Measurements from ENCODE around the gene POC1A. TPM values are rescaled to one million over a fixed set of nuclear protein-coding genes. Genes with fewer than 3 reads are reported as not detected.
"Not testable (repeated sequence)": the region's sequence is repeated elsewhere in the genome, so short reads cannot be mapped to it uniquely, and the experiment has no call there.

POC1A gene
- total RNA-seq, 2 experiments from 2014 or later, result 23.4 to 26.1 TPM

DNA sequence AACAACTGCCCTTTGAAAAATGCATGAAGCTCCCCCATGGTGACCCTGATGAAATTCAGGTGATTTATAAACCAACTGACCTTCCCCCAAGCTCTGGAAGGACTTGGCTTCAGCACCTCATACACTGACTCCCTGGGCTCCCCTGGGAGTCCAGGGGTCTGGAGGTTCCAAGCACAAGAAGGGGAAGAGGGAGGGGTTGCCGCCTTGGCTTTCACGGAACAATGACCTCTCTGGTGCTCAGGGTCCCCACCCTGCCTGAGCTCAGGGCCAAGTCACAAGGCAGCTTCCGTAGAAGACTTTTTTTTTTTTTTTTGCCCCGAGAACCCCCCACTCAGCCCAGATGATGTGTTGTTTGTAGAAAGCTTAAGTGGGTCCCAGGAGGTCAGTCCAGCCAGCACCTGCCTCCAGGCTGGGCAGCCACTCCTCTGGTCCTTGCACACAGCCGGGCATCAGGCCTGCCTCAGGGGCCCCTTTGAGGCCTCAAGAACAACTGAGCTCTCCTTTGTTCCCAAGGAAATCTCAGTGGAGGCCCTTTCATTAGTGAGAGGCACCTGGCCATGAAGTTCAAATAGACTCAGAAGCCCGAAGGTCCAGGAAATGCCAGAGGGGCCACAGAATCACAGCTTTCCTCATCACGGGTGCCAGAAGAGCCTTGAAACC, 29.7 kb upstream of the POC1A start:
- DNase-seq (no peak), ATAC-seq (no peak)
- H3K27me3 Mint-ChIP-seq, result no peaks in the 10 kb centered on the region
- ChIA-PET CTCF (interaction anchor here (0.6 kb wide), 2 partner anchors 10 to 31 kb away, joined by 3 read pairs; no protein-coding TSS in a partner anchor), POLR2A (interaction anchor here (0.5 to 0.6 kb wide), 2 partner anchors 13 to 266 kb away, joined by 3 to 12 read pairs; no protein-coding TSS in a partner anchor)
- H3K36me3 Mint-ChIP-seq (ENCODE audit: low read depth), result no peaks in the 10 kb centered on the region
- H3K27ac Mint-ChIP-seq, result no peak overlapping the region
- no peak overlapping the region for H3K4me3 Mint-ChIP-seq
- no peaks in the 10 kb centered on the region for H3K9me3 Mint-ChIP-seq (ENCODE audit: low read depth)
- intact Hi-C loops (cut with DNase I, micrococcal nuclease), result no loop called here
- H3K4me1 Mint-ChIP-seq, result no peaks in the 10 kb centered on the region

- ATAC-seq (no peak), DNase-seq (no peak)
- Mint-ChIP-seq H3K27me3 (no peaks in the 10 kb centered on the region), H3K36me3 (ENCODE audit: low read depth) (no peaks in the 10 kb centered on the region), H3K27ac (no peak overlapping the region), H3K4me3 (no peak overlapping the region), H3K9me3 (ENCODE audit: low read depth) (no peaks in the 10 kb centered on the region), H3K4me1 (no peaks in the 10 kb centered on the region)
- ChIA-PET CTCF (interaction anchor here (0.6 to 0.7 kb wide), 2 partner anchors 123 to 275 kb away, joined by 3 read pairs; no protein-coding TSS in a partner anchor), POLR2A (no interaction called here)
- intact Hi-C loops (cut with DNase I, micrococcal nuclease), result no loop called here
Observed at GRCh38 chr3:52182691-52183090, 28.5 kb upstream of the POC1A start.

DNA sequence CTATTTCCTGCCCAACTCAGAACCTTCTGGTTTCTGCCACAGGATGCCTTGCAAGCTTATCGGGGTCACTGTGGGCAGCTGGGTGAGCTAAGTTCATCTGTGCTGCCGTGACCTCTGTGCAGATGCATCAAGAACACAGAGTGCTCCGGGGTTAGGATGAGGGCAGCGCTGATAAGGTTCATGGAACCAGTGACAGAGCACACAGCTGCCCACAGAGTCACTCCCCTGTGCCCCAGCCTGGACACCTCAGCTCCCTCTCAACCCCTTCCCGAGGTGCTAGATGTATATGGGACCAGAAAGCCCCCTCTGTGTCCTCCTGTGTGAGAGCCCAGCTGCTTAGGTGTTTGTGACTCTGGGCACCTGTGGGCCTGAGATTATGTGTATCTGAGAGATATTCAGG, 28.0 kb upstream of the POC1A start:
- ChIA-PET CTCF (interaction anchor here (0.7 to 1.2 kb wide), 3 partner anchors 22 to 123 kb away, joined by 3 read pairs; partner anchors contain the start of gene POC1A), POLR2A (no interaction called here)
- DNase-seq, result no peak
- Mint-ChIP-seq H3K36me3 (ENCODE audit: low read depth) (no peaks in the 10 kb centered on the region), H3K4me1 (no peaks in the 10 kb centered on the region), H3K27me3 (no peaks in the 10 kb centered on the region), H3K27ac (no peak overlapping the region), H3K4me3 (no peak overlapping the region), H3K9me3 (ENCODE audit: low read depth) (no peaks in the 10 kb centered on the region)
- ATAC-seq, result no peak
- intact Hi-C loops (cut with DNase I, micrococcal nuclease), result no loop called here

DNA sequence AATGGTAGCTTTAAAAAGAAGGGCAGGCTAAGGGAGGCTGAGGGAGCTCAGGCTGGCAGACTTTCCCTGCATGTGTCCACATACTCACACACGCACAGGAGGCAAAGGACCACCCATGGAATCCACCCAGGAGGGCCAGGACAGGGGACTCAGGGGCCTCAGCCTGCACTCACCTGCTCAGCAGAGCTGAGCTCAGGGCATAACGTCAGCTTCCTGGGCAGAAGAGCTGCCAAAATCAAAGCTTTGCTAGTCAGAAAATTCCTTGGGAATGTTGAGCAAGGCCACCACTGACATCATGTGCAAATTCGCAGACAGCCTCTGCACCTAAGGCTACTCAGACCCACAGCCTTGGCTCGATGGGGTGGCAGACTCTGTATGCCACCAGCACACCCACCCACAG, 27.3 kb upstream of the POC1A start:
- CTCF ChIA-PET, result interaction anchor here (0.7 to 1.2 kb wide), 4 partner anchors 22 to 170 kb away, joined by 3 read pairs; partner anchors contain the start of gene POC1A

DNA sequence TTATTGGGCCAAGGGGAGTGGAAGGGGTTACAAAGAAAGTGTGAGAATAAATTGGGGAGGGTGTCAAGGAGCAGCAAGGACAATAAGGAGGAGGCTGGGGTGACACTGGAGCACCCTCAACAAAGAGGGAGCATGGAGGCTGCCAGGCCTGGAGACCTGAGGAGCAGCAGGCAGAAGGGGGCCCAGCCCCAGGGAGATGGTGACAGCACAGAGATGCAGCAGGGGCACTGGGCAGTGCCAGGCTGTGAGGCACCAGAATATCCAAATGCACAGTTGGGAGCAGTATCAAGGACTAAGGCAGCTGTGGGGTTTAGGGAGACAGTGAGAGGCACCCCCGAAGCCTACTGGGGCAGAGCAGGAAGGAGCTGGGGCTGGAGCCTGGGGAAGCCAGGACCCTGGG, 24.3 kb upstream of the POC1A start:
- H3K36me3 Mint-ChIP-seq (ENCODE audit: low read depth), result no peaks in the 10 kb centered on the region
- H3K27me3 Mint-ChIP-seq, result no peaks in the 10 kb centered on the region
- ATAC-seq, result no peak
- no peaks in the 10 kb centered on the region for H3K4me1 Mint-ChIP-seq
- CTCF ChIA-PET, result interaction anchor here (1.0 kb wide), 2 partner anchors 12 to 161 kb away, joined by 3 read pairs; no protein-coding TSS in a partner anchor
- POLR2A ChIA-PET, result interaction anchor here (0.6 kb wide), 1 partner anchor 622 kb away, joined by 3 read pairs; no protein-coding TSS in a partner anchor
- intact Hi-C loops (cut with DNase I, micrococcal nuclease), result no loop called here
- no peaks in the 10 kb centered on the region for H3K9me3 Mint-ChIP-seq (ENCODE audit: low read depth)
- no peak for DNase-seq
- no peak overlapping the region for H3K27ac Mint-ChIP-seq
- no peak overlapping the region for H3K4me3 Mint-ChIP-seq

More for the DNA sequence above, 27.3 kb upstream of the POC1A start:
- H3K27ac Mint-ChIP-seq, result no peak overlapping the region
- no peak overlapping the region for H3K4me3 Mint-ChIP-seq
- intact Hi-C loops (cut with DNase I, micrococcal nuclease), result no loop called here
- H3K4me1 Mint-ChIP-seq, result no peaks in the 10 kb centered on the region
- ATAC-seq, result no peak
- no peaks in the 10 kb centered on the region for H3K9me3 Mint-ChIP-seq (ENCODE audit: low read depth)
- POLR2A ChIA-PET, result no interaction called here
- no peak for DNase-seq
- H3K36me3 Mint-ChIP-seq (ENCODE audit: low read depth), result no peaks in the 10 kb centered on the region
- no peaks in the 10 kb centered on the region for H3K27me3 Mint-ChIP-seq

DNA sequence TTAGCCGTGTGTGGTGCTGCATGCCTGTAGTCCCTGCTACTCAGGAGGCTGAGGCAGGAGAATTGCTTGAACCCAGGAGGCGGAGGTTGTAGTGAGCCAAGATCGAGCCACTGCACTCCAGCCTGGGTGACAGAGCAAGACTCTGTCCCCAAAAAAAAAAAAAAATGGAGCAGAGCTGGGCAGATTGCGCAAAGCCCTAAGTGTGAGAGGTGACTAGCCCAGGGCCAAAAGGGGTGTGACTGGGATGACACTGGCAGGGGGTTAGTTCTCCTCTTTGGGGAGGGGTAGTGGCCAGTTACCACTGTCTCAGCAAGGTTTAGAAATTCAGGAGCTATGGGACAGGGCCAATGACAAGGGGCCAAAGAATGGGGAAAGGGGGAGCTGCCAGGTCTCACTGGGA, 23.9 kb upstream of the POC1A start:
- ATAC-seq; H3K27ac Mint-ChIP-seq; H3K36me3 Mint-ChIP-seq (ENCODE audit: low read depth); intact Hi-C loops (cut with DNase I, micrococcal nuclease); H3K4me3 Mint-ChIP-seq; H3K27me3 Mint-ChIP-seq; POLR2A ChIA-PET; H3K4me1 Mint-ChIP-seq; DNase-seq; H3K9me3 Mint-ChIP-seq (ENCODE audit: low read depth): not testable (repeated sequence)
- CTCF ChIA-PET, result interaction anchor here (1.0 kb wide), 1 partner anchor 13 kb away, joined by 3 read pairs; no protein-coding TSS in a partner anchor

GRCh38 chr3:52177701-52178042, 23.4 kb upstream of the POC1A start:
- CTCF ChIA-PET, result no interaction called here

GRCh38 chr3:52176951-52177700, 22.9 kb upstream of the POC1A start:
- Mint-ChIP-seq H3K27ac (no peak overlapping the region), H3K4me3 (no peak overlapping the region), H3K27me3 (no peaks in the 10 kb centered on the region), H3K4me1 (no peaks in the 10 kb centered on the region), H3K36me3 (ENCODE audit: low read depth) (no peaks in the 10 kb centered on the region), H3K9me3 (ENCODE audit: low read depth) (no peaks in the 10 kb centered on the region)
- ATAC-seq (no peak), DNase-seq (no peak)
- ChIA-PET CTCF (no interaction called here), POLR2A (no interaction called here)
- intact Hi-C loops (cut with DNase I, micrococcal nuclease), result no loop called here

More at GRCh38 chr3:52177701-52178042, 23.4 kb upstream of the POC1A start:
- DNase-seq, result no peak
- Mint-ChIP-seq H3K27me3 (no peaks in the 10 kb centered on the region), H3K4me3 (no peak overlapping the region), H3K27ac (no peak overlapping the region), H3K36me3 (ENCODE audit: low read depth) (no peaks in the 10 kb centered on the region), H3K9me3 (ENCODE audit: low read depth) (no peaks in the 10 kb centered on the region), H3K4me1 (no peaks in the 10 kb centered on the region)
- intact Hi-C loops (cut with DNase I, micrococcal nuclease), result no loop called here
- ATAC-seq, result no peak
- POLR2A ChIA-PET, result no interaction called here

- no peak overlapping the region for H3K4me3 Mint-ChIP-seq
- ATAC-seq (no peak), DNase-seq (no peak)
- no peaks in the 10 kb centered on the region for H3K27me3 Mint-ChIP-seq
- H3K9me3 Mint-ChIP-seq (ENCODE audit: low read depth), result no peaks in the 10 kb centered on the region
- H3K27ac Mint-ChIP-seq, result no peak overlapping the region
- intact Hi-C loops (cut with DNase I, micrococcal nuclease), result no loop called here
- CTCF ChIA-PET, result interaction anchor here (0.7 kb wide), 1 partner anchor 53 kb away, joined by 3 read pairs; no protein-coding TSS in a partner anchor
- H3K36me3 Mint-ChIP-seq (ENCODE audit: low read depth), result no peaks in the 10 kb centered on the region
- POLR2A ChIA-PET, result no interaction called here
- no peaks in the 10 kb centered on the region for H3K4me1 Mint-ChIP-seq
Observed at GRCh38 chr3:52176180-52176752, 22.0 kb upstream of the POC1A start.

- no peaks in the 10 kb centered on the region for H3K36me3 Mint-ChIP-seq (ENCODE audit: low read depth)
- ChIA-PET POLR2A (interaction anchor here (0.6 to 0.7 kb wide), 2 partner anchors 14 to 54 kb away, joined by 3 to 6 read pairs; no protein-coding TSS in a partner anchor), CTCF (interaction anchor here (0.7 to 1.1 kb wide), 2 partner anchors 17 to 52 kb away, joined by 3 to 4 read pairs; no protein-coding TSS in a partner anchor)
- intact Hi-C loops (cut with DNase I, micrococcal nuclease), result no loop called here
- DNase-seq (no peak), ATAC-seq (no peak)
- no peaks in the 10 kb centered on the region for H3K27me3 Mint-ChIP-seq
- H3K9me3 Mint-ChIP-seq (ENCODE audit: low read depth), result no peaks in the 10 kb centered on the region
- no peak overlapping the region for H3K27ac Mint-ChIP-seq
- H3K4me3 Mint-ChIP-seq, result no peak overlapping the region
- no peaks in the 10 kb centered on the region for H3K4me1 Mint-ChIP-seq
Observed at GRCh38 chr3:52175416-52176179, 21.4 kb upstream of the POC1A start.

DNA sequence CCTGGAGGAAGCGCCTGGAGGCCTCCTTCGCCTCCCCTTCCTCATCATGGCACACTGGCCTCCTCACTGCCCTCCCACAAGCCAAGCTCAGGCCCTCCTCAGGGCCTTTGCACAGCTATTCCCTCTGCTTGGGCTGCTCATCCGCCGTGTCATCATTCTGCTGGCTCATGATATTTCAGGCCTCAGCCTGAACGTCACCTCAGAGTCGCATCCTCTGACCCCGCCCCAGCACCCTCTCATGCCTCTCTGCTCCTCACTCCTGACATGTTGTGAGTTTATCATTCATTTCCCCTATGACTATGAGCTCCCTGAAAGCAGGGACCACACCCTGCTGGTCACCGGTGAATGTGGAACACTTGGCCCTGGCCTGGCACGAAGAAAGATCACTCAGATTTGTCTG, 20.7 kb upstream of the POC1A start:
- intact Hi-C loops (cut with DNase I, micrococcal nuclease), result no loop called here
- ATAC-seq (peak; percentile 36), DNase-seq (peak; percentile 23)
- Mint-ChIP-seq H3K9me3 (ENCODE audit: low read depth) (no peaks in the 10 kb centered on the region), H3K27me3 (no peaks in the 10 kb centered on the region), H3K36me3 (ENCODE audit: low read depth) (no peaks in the 10 kb centered on the region), H3K27ac (no peak overlapping the region), H3K4me3 (no peak overlapping the region), H3K4me1 (no peaks in the 10 kb centered on the region)
- ChIA-PET CTCF (interaction anchor here (0.7 to 1.1 kb wide), 2 partner anchors 17 to 176 kb away, joined by 3 to 4 read pairs; no protein-coding TSS in a partner anchor), POLR2A (interaction anchor here (0.7 kb wide), 1 partner anchor 14 kb away, joined by 3 read pairs; no protein-coding TSS in a partner anchor)
